CD8-positive, alpha-beta memory T cell (primary cell): ENCODE measurements around the gene A2M. TPM values are rescaled to one million over a fixed set of nuclear protein-coding genes. Genes with fewer than 3 reads are reported as not detected.

Source experiments
- CTCF ChIA-PET: fragments of 350-600 bp; sonication (Branson Sonifier 250); formaldehyde crosslinking; loops from one replicate; lab custom pipeline; 2021; ENCODE audit warnings: antibody characterized with exemption; lab: Charles Lee
- POLR2A ChIA-PET: fragments of 350-600 bp; sonication (Branson Sonifier 250); formaldehyde crosslinking; loops from one replicate; lab custom pipeline; 2021; ENCODE audit warnings: antibody characterized with exemption; lab: Charles Lee
- DNase-seq, 5 donors: peaks; one replicate each; pipeline versions ENCODE4 v3.0.0 to v3.0.0-alpha.2; 2020 to 2022; ENCODE audit warnings: mixed read lengths in 1 of 5
- H3K27ac ChIP-seq: one replicate; pipeline ENCODE4 v1.7.0; 2013; ENCODE audit warnings: low read depth, mild to moderate bottlenecking, low read length, moderate library complexity
- H3K27me3 ChIP-seq: 2 replicates; pipeline ENCODE4 v1.7.0; 2013; ENCODE audit warnings: low read length, mild to moderate bottlenecking; ENCODE audit not compliant: insufficient read depth, poor library complexity, severe bottlenecking
- H3K36me3 ChIP-seq: 2 replicates; pipeline ENCODE4 v1.7.0; 2013; ENCODE audit warnings: mild to moderate bottlenecking, low read length, moderate library complexity; ENCODE audit not compliant: insufficient read depth
- H3K4me1 ChIP-seq: 2 replicates; pipeline ENCODE4 v1.7.0; 2013; ENCODE audit warnings: mild to moderate bottlenecking, low read length, moderate library complexity; ENCODE audit not compliant: insufficient read depth
- H3K4me3 ChIP-seq: 2 replicates; pipeline ENCODE4 v1.7.0; 2013; ENCODE audit warnings: mild to moderate bottlenecking, low read length
- H3K9me3 ChIP-seq: 2 replicates; pipeline ENCODE4 v1.7.0; 2013; ENCODE audit warnings: mild to moderate bottlenecking, low read length
- H3K27ac Mint-ChIP-seq, 8 donors: one replicate each; pipeline ENCODE4 v1.8.0; 2020 to 2021; ENCODE audit warnings: mixed read lengths in 8 of 8, mild to moderate bottlenecking in 6 of 8, inconsistent platforms in 3 of 8, moderate library complexity in 3 of 8
- H3K27me3 Mint-ChIP-seq, 2 donors: one replicate each; pipeline ENCODE4 v1.8.0; 2020 to 2021; ENCODE audit warnings: mixed read lengths in 2 of 2, mild to moderate bottlenecking in 1 of 2, moderate library complexity in 1 of 2
- H3K36me3 Mint-ChIP-seq, 3 donors: one replicate each; pipeline ENCODE4 v1.8.0; 2020 to 2021; ENCODE audit warnings: mixed read lengths in 3 of 3, inconsistent platforms in 1 of 3, mild to moderate bottlenecking in 1 of 3
- H3K4me1 Mint-ChIP-seq, 3 donors: one replicate each; pipeline ENCODE4 v1.8.0; 2020 to 2021; ENCODE audit warnings: mixed read lengths in 3 of 3, inconsistent platforms in 1 of 3, mild to moderate bottlenecking in 1 of 3
- H3K4me3 Mint-ChIP-seq, 7 donors: one replicate each; pipeline ENCODE4 v1.8.0; 2020 to 2021; ENCODE audit warnings: mixed read lengths in 7 of 7, mild to moderate bottlenecking in 6 of 7, moderate library complexity in 4 of 7, inconsistent platforms in 2 of 7
- H3K9me3 Mint-ChIP-seq, 5 donors: one replicate each; pipeline ENCODE4 v1.8.0; 2020 to 2022; ENCODE audit warnings: mixed read lengths in 5 of 5, mild to moderate bottlenecking in 3 of 5, moderate library complexity in 2 of 5, inconsistent platforms in 1 of 5
- polyA plus RNA-seq: library from polyadenylated mRNA; unstranded; fragments of 300-500 nt; fragmentation: Illumina TruSeq; gene quantifications from one replicate; pipeline ENCODE4 v1.2.3, GENCODE V29; 2021
- total RNA-seq, 2 experiments: library from RNA; stranded (reverse); gene quantifications; one replicate each; pipeline ENCODE4 v1.2.3, GENCODE V29; 2021

The A2M gene
- total and polyA plus RNA-seq, 3 experiments from 2014 or later, result 1.4 to 2.2 (median 1.6) TPM

DNA sequence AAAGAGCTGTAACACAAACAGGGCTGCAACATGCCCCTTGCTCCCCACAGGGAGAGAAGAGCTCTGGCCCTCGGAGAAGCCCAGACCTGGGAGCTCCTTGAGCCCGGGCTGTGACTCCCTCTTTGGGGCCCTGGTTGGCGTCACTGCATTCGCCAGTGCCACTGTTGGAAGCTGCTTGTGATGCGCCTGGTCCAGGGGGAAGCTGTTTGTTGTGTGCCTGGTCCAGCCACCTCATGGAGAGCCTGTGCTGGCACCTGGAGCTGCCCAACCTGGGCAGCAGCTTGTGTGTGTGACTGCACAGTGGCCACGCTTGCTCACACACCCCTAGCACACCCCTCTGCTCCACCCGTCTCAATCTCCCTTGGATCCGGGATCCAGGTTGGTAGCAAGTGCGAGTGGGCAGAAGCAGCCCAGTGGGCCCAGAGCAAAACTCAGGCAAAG lies 49.5 kb downstream of the A2M start:
- peaks cover 13 to 20% (median 16%) of the 10 kb centered on the region in 3 donors for H3K4me1 Mint-ChIP-seq
- no peaks in the 10 kb centered on the region for H3K27me3 Mint-ChIP-seq
- Histone ChIP-seq H3K4me1 (peaks cover 10% of the 10 kb centered on the region), H3K27me3 (no peaks in the 10 kb centered on the region), H3K9me3 (no peaks in the 10 kb centered on the region), H3K36me3 (no peaks in the 10 kb centered on the region), H3K27ac (no peak overlapping the region), H3K4me3 (no peak overlapping the region)
- H3K9me3 Mint-ChIP-seq, result peaks cover 0 to 1% (median 0%) of the 10 kb centered on the region in 5 donors
- peaks cover 2 to 42% (median 7%) of the 10 kb centered on the region in 3 donors for H3K36me3 Mint-ChIP-seq
- ChIA-PET CTCF (interaction anchor here (0.6 to 1.3 kb wide), 3 partner anchors 16 to 17 kb away, joined by 3 to 5 read pairs (median 3); no protein-coding TSS in a partner anchor), POLR2A (no interaction called here)
- H3K27ac Mint-ChIP-seq, result peak overlapping the region in 3 of 8 donors; percentile 22 to 68 (median 23)
- peak overlapping the region in 3 of 7 donors; percentile 43 to 66 (median 65) for H3K4me3 Mint-ChIP-seq
- no peak for DNase-seq

- H3K36me3 ChIP-seq, result no peaks in the 10 kb centered on the region
- H3K27ac ChIP-seq, result no peak overlapping the region
- ChIA-PET CTCF (interaction anchor here (1.0 to 1.3 kb wide), 2 partner anchors 16 to 18 kb away, joined by 3 to 5 read pairs; no protein-coding TSS in a partner anchor), POLR2A (no interaction called here)
- H3K4me3 ChIP-seq, result no peak overlapping the region
- Mint-ChIP-seq H3K9me3 (peaks cover 0 to 1% (median 0%) of the 10 kb centered on the region in 5 donors), H3K36me3 (peaks cover 2 to 41% (median 7%) of the 10 kb centered on the region in 3 donors), H3K4me3 (peak overlapping the region in 2 of 7 donors; percentile 19 to 43), H3K4me1 (peaks cover 13 to 20% (median 16%) of the 10 kb centered on the region in 3 donors), H3K27me3 (no peaks in the 10 kb centered on the region), H3K27ac (peak overlapping the region in 1 of 8 donors; percentile 50)
- DNase-seq, result no peak
- peaks cover 10% of the 10 kb centered on the region for H3K4me1 ChIP-seq
- H3K9me3 ChIP-seq, result no peaks in the 10 kb centered on the region
- H3K27me3 ChIP-seq, result no peaks in the 10 kb centered on the region
Observed at GRCh38 chr12:9065607-9065856, 50.2 kb downstream of the A2M start.

DNA sequence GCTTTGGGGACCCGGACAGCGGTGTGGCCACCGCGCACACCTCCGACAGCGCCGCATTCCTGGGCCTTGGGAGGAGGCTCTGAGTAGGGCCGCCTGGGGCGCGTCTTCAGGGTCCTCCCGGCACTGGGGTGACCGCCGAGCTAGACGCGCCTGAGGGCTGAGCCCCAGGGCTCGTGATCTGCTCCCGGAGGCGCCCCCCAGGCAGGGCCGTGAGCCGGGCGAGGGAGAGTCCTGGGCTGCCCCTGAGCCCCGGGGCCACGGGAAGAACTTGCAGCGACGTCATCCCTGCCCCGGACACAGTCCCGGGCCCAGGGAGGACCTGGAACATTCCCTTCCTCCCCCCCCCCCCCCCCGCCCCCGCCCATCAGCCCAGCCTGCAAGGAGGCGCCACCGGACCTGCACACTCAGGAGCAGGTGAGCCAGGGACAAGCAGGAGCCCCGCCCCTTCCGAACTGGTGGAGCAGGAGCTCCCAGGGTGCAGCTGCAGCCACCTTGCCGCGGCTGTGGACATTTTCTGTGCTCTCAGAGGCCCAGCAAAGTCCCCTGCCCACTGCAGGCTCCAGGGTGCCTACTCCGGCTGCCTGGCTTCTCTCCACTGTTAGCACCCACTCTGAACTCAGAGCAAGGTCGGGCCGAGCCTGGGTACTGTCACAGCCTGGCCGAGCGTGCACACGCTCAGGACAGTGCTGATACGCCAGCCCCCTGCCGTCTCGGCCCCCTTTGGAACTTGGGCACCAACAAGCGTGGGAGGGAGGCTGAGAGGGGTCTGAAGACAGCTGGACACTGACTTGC lies 50.7 kb downstream of the A2M start:
- no peak overlapping the region for H3K27ac ChIP-seq
- POLR2A ChIA-PET, result interaction anchor here (0.7 to 0.9 kb wide), 2 partner anchors 16 to 380 kb away, joined by 3 read pairs; no protein-coding TSS in a partner anchor
- H3K27ac Mint-ChIP-seq, result peak overlapping the region in 1 of 8 donors; percentile 50
- H3K4me1 Mint-ChIP-seq, result peaks cover 13 to 20% (median 16%) of the 10 kb centered on the region in 3 donors
- peaks cover 2 to 39% (median 7%) of the 10 kb centered on the region in 3 donors for H3K36me3 Mint-ChIP-seq
- H3K36me3 ChIP-seq, result no peaks in the 10 kb centered on the region
- H3K27me3 Mint-ChIP-seq, result no peaks in the 10 kb centered on the region
- DNase-seq, result no peak
- peaks cover 10% of the 10 kb centered on the region for H3K4me1 ChIP-seq
- H3K27me3 ChIP-seq, result no peaks in the 10 kb centered on the region
- peak overlapping the region; percentile 16 for H3K4me3 ChIP-seq
- H3K9me3 Mint-ChIP-seq, result peaks cover 0 to 1% (median 0%) of the 10 kb centered on the region in 5 donors
- no peaks in the 10 kb centered on the region for H3K9me3 ChIP-seq
- peak overlapping the region in 6 of 7 donors; percentile 41 to 81 (median 67) for H3K4me3 Mint-ChIP-seq
- CTCF ChIA-PET, result interaction anchor here (1.0 to 1.3 kb wide), 3 partner anchors 10 to 18 kb away, joined by 3 to 5 read pairs (median 4); no protein-coding TSS in a partner anchor

- no peaks in the 10 kb centered on the region for H3K9me3 ChIP-seq
- POLR2A ChIA-PET, result interaction anchor here (0.7 to 0.9 kb wide), 2 partner anchors 15 to 379 kb away, joined by 3 read pairs; no protein-coding TSS in a partner anchor
- H3K36me3 ChIP-seq, result no peaks in the 10 kb centered on the region
- Mint-ChIP-seq H3K36me3 (peaks cover 2 to 39% (median 7%) of the 10 kb centered on the region in 3 donors), H3K27ac (peak overlapping the region in 5 of 8 donors; percentile 7 to 75 (median 71)), H3K27me3 (no peaks in the 10 kb centered on the region), H3K4me3 (peak overlapping the region; percentile 22 to 81 (median 77)), H3K9me3 (peaks cover 0 to 1% (median 0%) of the 10 kb centered on the region in 5 donors), H3K4me1 (peaks cover 13 to 20% (median 16%) of the 10 kb centered on the region in 3 donors)
- peak in 4 of 5 donors; percentile 6 to 63 (median 37) for DNase-seq
- peak overlapping the region; percentile 16 for H3K4me3 ChIP-seq
- peaks cover 10% of the 10 kb centered on the region for H3K4me1 ChIP-seq
- no peaks in the 10 kb centered on the region for H3K27me3 ChIP-seq
- CTCF ChIA-PET, result interaction anchor here (0.5 to 1.6 kb wide), 4 partner anchors 11 to 443 kb away, joined by 3 to 9 read pairs (median 4); no protein-coding TSS in a partner anchor
- H3K27ac ChIP-seq, result no peak overlapping the region
Observed at GRCh38 chr12:9064201-9064814, 51.4 kb downstream of the A2M start.

DNA sequence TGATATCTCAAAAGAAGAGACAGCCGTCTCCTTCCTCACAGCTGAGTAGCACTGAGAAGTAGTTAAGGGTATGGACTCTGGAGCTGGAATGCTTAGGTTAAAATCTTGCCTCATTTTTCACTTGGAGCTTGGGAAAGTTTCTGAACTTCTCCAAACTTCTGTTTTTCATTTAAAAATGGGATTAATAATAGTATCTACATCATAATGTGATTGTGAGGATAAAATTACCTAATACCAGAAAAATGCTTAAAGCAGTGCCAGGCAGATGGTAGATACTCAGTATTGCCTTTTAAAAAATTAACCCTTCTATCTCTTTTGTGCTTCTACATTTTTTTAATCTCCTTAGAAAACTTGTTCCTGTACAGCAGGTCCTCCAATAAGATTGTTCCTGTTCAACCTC lies 63.1 kb downstream of the A2M start:
- peaks cover 7% of the 10 kb centered on the region for H3K4me1 ChIP-seq
- H3K27ac ChIP-seq, result no peak overlapping the region
- H3K36me3 ChIP-seq, result no peaks in the 10 kb centered on the region
- no peak for DNase-seq
- POLR2A ChIA-PET, result no interaction called here
- CTCF ChIA-PET, result no interaction called here
- H3K27me3 ChIP-seq, result no peaks in the 10 kb centered on the region
- H3K27ac Mint-ChIP-seq, result peak overlapping the region in 6 of 8 donors; percentile 33 to 93 (median 46)
- H3K4me3 ChIP-seq, result no peak overlapping the region
- H3K27me3 Mint-ChIP-seq, result peaks cover 0 to 2% of the 10 kb centered on the region in 2 donors
- peaks cover 0 to 49% (median 14%) of the 10 kb centered on the region in 3 donors for H3K36me3 Mint-ChIP-seq
- no peaks in the 10 kb centered on the region for H3K9me3 ChIP-seq
- peaks cover 22 to 55% (median 28%) of the 10 kb centered on the region in 3 donors for H3K4me1 Mint-ChIP-seq
- no peaks in the 10 kb centered on the region for H3K9me3 Mint-ChIP-seq
- no peak overlapping the region for H3K4me3 Mint-ChIP-seq

DNA sequence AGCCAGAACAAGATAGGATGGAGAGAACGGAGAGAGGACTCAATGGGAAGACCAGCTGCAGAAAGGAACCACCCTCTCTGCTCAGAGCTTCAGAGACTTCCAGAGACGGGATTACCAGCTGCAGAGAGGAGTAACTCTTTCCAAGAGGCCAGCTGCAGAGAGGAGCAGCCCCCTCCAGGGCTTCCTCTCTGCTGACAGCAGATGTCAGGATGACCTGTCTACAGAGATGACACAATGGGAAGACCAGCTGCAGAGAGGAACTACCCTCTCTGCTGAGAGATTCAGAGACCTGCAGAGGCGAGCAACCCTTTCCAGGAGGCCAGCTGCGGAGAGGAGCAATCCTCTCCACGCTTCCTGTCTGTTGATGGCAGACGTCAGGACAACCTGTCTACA lies 64.6 kb downstream of the A2M start:
- no peaks in the 10 kb centered on the region for H3K9me3 ChIP-seq
- no peaks in the 10 kb centered on the region for H3K27me3 ChIP-seq
- H3K4me1 ChIP-seq, result peaks cover 17% of the 10 kb centered on the region
- POLR2A ChIA-PET, result no interaction called here
- Mint-ChIP-seq H3K27me3 (peaks cover 0 to 2% of the 10 kb centered on the region in 2 donors), H3K4me1 (peaks cover 33 to 63% (median 40%) of the 10 kb centered on the region in 3 donors), H3K4me3 (no peak overlapping the region), H3K27ac (peak overlapping the region in 3 of 8 donors; percentile 18 to 81 (median 57)), H3K9me3 (no peaks in the 10 kb centered on the region), H3K36me3 (peaks cover 2 to 46% (median 12%) of the 10 kb centered on the region in 3 donors)
- no peak overlapping the region for H3K27ac ChIP-seq
- H3K4me3 ChIP-seq, result no peak overlapping the region
- DNase-seq, result no peak
- no peaks in the 10 kb centered on the region for H3K36me3 ChIP-seq
- CTCF ChIA-PET, result interaction anchor here (2.3 to 7.7 kb wide), 6 partner anchors 8 to 366 kb away, joined by 8 to 132 read pairs (median 10); partner anchors contain the start of gene M6PR

GRCh38 chr12:9050521-9051157 lies 65.1 kb downstream of the A2M start:
- Histone ChIP-seq H3K9me3 (no peaks in the 10 kb centered on the region), H3K4me3 (no peak overlapping the region), H3K27ac (no peak overlapping the region), H3K27me3 (no peaks in the 10 kb centered on the region), H3K4me1 (peaks cover 17% of the 10 kb centered on the region), H3K36me3 (no peaks in the 10 kb centered on the region)
- H3K27me3 Mint-ChIP-seq, result peaks cover 0 to 2% of the 10 kb centered on the region in 2 donors
- H3K9me3 Mint-ChIP-seq, result no peaks in the 10 kb centered on the region
- H3K4me1 Mint-ChIP-seq, result peaks cover 38 to 63% (median 42%) of the 10 kb centered on the region in 3 donors
- CTCF ChIA-PET, result interaction anchor here (0.7 to 7.7 kb wide), 27 partner anchors 8 to 406 kb away, joined by 3 to 132 read pairs (median 7); partner anchors contain the start of genes M6PR and PHC1
- H3K36me3 Mint-ChIP-seq, result peaks cover 7 to 45% (median 16%) of the 10 kb centered on the region in 3 donors
- H3K27ac Mint-ChIP-seq, result peak overlapping the region in 2 of 8 donors; percentile 50 to 81
- DNase-seq, result no peak
- H3K4me3 Mint-ChIP-seq, result no peak overlapping the region
- POLR2A ChIA-PET, result interaction anchor here (1.4 kb wide), 1 partner anchor 101 kb away, joined by 5 read pairs; the partner anchor contains the start of gene M6PR
